ENCODE data around the gene TNRC6A. TPM values are rescaled to one million over a fixed set of nuclear protein-coding genes. Genes with fewer than 3 reads are reported as not detected.

The TNRC6A gene
- total and polyA plus RNA-seq, 10 of the 15 experiments (the other 5 are each of a cell fraction or from before 2014, with no cell fraction given): 4.6 to 41.3 (median 29.7) TPM

DNA sequence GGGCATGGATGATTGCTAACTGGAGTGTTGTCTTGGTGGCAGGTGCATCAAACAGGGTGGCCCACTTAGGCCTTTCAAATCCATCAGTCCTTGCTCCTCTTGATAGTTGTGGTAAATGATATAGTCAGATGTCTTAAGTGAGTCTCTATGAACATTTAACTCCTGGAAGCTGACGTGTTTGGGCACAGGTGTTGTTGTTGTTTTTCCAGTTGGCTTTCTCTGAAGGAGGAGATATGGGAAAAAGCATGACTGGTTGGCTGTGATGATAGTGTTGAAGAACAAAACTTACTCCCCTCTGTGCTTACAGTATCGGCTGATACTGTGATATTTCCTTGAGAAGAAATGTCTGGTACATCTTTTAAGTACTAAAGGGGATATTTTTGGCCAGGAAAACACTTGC lies 18.0 kb downstream of the TNRC6A start (continued):
- TF ChIP-seq, protein P1, sequence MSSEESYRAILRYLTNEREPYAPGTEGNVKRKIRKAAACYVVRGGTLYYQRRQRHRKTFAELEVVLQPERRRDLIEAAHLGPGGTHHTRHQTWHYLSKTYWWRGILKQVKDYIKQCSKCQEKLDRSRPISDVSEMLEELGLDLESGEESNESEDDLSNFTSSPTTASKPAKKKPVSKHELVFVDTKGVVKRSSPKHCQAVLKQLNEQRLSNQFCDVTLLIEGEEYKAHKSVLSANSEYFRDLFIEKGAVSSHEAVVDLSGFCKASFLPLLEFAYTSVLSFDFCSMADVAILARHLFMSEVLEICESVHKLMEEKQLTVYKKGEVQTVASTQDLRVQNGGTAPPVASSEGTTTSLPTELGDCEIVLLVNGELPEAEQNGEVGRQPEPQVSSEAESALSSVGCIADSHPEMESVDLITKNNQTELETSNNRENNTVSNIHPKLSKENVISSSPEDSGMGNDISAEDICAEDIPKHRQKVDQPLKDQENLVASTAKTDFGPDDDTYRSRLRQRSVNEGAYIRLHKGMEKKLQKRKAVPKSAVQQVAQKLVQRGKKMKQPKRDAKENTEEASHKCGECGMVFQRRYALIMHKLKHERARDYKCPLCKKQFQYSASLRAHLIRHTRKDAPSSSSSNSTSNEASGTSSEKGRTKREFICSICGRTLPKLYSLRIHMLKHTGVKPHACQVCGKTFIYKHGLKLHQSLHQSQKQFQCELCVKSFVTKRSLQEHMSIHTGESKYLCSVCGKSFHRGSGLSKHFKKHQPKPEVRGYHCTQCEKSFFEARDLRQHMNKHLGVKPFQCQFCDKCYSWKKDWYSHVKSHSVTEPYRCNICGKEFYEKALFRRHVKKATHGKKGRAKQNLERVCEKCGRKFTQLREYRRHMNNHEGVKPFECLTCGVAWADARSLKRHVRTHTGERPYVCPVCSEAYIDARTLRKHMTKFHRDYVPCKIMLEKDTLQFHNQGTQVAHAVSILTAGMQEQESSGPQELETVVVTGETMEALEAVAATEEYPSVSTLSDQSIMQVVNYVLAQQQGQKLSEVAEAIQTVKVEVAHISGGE (CRISPR knock-in tag; IDR thresholded peaks at IDR 0.05): no peak
- TF ChIP-seq RAD51 (IDR thresholded peaks at IDR 0.05) (no peak), SMC3 (IDR thresholded peaks at IDR 0.05; ENCODE audit: borderline replicate concordance, low read length) (no peak), IKZF2 (IDR thresholded peaks at IDR 0.05) (no peak), YBX1 (IDR thresholded peaks at IDR 0.05) (no peak)
- TF ChIP-seq, protein P2, sequence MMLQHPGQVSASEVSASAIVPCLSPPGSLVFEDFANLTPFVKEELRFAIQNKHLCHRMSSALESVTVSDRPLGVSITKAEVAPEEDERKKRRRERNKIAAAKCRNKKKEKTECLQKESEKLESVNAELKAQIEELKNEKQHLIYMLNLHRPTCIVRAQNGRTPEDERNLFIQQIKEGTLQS (IDR thresholded peaks at IDR 0.05; ENCODE audit: borderline replicate concordance, extremely low read depth, low read depth, low read length): no peak

DNA sequence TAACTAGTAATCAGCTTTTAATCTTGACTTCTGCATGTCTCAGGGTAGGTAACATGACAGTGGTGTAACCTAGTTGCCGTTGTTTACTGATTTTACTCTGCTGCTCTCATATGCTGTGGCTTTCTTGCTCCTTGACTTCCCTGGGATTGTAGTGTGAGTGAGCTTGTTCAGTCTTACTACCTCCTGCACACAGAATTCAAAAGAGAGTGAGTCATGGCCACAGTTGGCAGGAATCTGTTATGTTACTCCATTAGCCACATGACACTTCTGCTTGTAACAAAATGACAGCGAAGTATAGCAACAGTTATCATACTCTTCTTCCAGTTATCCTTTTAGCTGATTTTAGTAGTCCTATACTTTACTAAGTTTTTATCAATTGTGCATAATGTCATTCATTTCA lies 18.8 kb downstream of the TNRC6A start:
- SMC1A ChIA-PET (ENCODE audit: uncharacterized antibody, unreplicated experiment): interaction anchor here (0.8 to 1.2 kb wide), 3 partner anchors 9 to 12 kb away, joined by 3 to 4 read pairs (median 3); no protein-coding TSS in a partner anchor
- 97% methylated on average over 2 of the region's 2 CpGs for WGBS (ENCODE audit: insufficient coverage, insufficient replicate concordance, low lambda C conversion rate, missing lambda C conversion rate)
- Histone ChIP-seq H3K79me2 (ENCODE audit: control insufficient read depth, insufficient read depth, low read length) (peaks cover 57% of the 10 kb centered on the region), H3K36me3 (ENCODE audit: control insufficient read depth in 2 of 2, insufficient read depth in 2 of 2, low read length in 1 of 2) (peaks cover 0 to 4% of the 10 kb centered on the region in 2 experiments; a peak in 3 of 4 replicates), H4K20me1 (ENCODE audit: control insufficient read depth, insufficient read depth) (peaks cover 8% of the 10 kb centered on the region), H3K9me3 (replicated peaks; ENCODE audit: control insufficient read depth, insufficient read depth, low read length) (no peaks in the 10 kb centered on the region), H3K4me1 (ENCODE audit: control insufficient read depth, insufficient read depth, low read length) (peaks cover 2% of the 10 kb centered on the region; the same call in 1 of the 2 replicates), H3K4me2 (ENCODE audit: control insufficient read depth, insufficient read depth) (no peak overlapping the region), H2AFZ (ENCODE audit: control insufficient read depth, low read depth, low read length) (no peak overlapping the region), H3K27ac (ENCODE audit: control insufficient read depth, insufficient read depth) (no peak overlapping the region), H3K27me3 (replicated peaks in 1 of 2; ENCODE audit: control insufficient read depth in 2 of 2, insufficient read depth in 2 of 2, low read length in 1 of 2) (no peaks in the 10 kb centered on the region), H3K4me3 (no peak overlapping the region), H3K9ac (ENCODE audit: control insufficient read depth, insufficient read depth, low read length) (no peak overlapping the region)
- DNase-seq (ENCODE audit: low read depth, low spot score) (no peak), ATAC-seq (no peak), FAIRE-seq (no peak)
- POLR2A ChIA-PET: interaction anchor here (2.4 kb wide), 1 partner anchor 14 kb away, joined by 7 read pairs; no protein-coding TSS in a partner anchor
- in situ Hi-C loops (cut with MboI): no loop called here
- BruUV-seq (replicated peaks): no TSS peak
- intact Hi-C loops (cut with micrococcal nuclease; ENCODE audit: unreplicated experiment): no loop called here
- RAD21 ChIA-PET (ENCODE audit: unreplicated experiment): no interaction called here
- CTCF ChIA-PET: interaction anchor here (0.8 to 1.4 kb wide), 2 partner anchors 9 to 220 kb away, joined by 4 read pairs; no protein-coding TSS in a partner anchor
- TF ChIP-seq BHLHE40 (IDR thresholded peaks at IDR 0.05; ENCODE audit: borderline replicate concordance in 1 of 2, low read depth in 2 of 2, low read length in 1 of 2) (no peak), TAF1 (IDR thresholded peaks at IDR 0.05; ENCODE audit: borderline replicate concordance, low read depth, low read length) (no peak), ZNF207 (IDR thresholded peaks at IDR 0.05; ENCODE audit: borderline replicate concordance) (no peak), GATAD2B (conservative IDR thresholded peaks at IDR 0.05; ENCODE audit: low read depth) (no peak), NR2C1 (IDR thresholded peaks at IDR 0.05) (no peak), ZNF217 (IDR thresholded peaks at IDR 0.05) (no peak), NRF1 (conservative IDR thresholded peaks at IDR 0.05; ENCODE audit: low read depth, low read length) (no peak), TCF3 (IDR thresholded peaks at IDR 0.05; ENCODE audit: borderline replicate concordance, insufficient read depth, low read depth, low read length) (no peak)
- TF ChIP-seq, protein P3, sequence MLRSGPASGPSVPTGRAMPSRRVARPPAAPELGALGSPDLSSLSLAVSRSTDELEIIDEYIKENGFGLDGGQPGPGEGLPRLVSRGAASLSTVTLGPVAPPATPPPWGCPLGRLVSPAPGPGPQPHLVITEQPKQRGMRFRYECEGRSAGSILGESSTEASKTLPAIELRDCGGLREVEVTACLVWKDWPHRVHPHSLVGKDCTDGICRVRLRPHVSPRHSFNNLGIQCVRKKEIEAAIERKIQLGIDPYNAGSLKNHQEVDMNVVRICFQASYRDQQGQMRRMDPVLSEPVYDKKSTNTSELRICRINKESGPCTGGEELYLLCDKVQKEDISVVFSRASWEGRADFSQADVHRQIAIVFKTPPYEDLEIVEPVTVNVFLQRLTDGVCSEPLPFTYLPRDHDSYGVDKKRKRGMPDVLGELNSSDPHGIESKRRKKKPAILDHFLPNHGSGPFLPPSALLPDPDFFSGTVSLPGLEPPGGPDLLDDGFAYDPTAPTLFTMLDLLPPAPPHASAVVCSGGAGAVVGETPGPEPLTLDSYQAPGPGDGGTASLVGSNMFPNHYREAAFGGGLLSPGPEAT (IDR thresholded peaks at IDR 0.05; ENCODE audit: low read depth): no peak
- TF ChIP-seq, protein P4, sequence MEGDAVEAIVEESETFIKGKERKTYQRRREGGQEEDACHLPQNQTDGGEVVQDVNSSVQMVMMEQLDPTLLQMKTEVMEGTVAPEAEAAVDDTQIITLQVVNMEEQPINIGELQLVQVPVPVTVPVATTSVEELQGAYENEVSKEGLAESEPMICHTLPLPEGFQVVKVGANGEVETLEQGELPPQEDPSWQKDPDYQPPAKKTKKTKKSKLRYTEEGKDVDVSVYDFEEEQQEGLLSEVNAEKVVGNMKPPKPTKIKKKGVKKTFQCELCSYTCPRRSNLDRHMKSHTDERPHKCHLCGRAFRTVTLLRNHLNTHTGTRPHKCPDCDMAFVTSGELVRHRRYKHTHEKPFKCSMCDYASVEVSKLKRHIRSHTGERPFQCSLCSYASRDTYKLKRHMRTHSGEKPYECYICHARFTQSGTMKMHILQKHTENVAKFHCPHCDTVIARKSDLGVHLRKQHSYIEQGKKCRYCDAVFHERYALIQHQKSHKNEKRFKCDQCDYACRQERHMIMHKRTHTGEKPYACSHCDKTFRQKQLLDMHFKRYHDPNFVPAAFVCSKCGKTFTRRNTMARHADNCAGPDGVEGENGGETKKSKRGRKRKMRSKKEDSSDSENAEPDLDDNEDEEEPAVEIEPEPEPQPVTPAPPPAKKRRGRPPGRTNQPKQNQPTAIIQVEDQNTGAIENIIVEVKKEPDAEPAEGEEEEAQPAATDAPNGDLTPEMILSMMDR (IDR thresholded peaks at IDR 0.05 in 2 of 3, conservative IDR thresholded peaks at IDR 0.05 in 1 of 3; ENCODE audit: control insufficient read depth in 2 of 3, extremely low read depth in 1 of 3, insufficient read depth in 1 of 3, low read depth in 3 of 3, low read length in 3 of 3): no peak
